ENCODE data around the gene CTR9. TPM values are rescaled to one million over a fixed set of nuclear protein-coding genes. Genes with fewer than 3 reads are reported as not detected.

Gene CTR9
- total RNA-seq, result 10 to 100 TPM; 34.0 to 47.4 TPM

DNA sequence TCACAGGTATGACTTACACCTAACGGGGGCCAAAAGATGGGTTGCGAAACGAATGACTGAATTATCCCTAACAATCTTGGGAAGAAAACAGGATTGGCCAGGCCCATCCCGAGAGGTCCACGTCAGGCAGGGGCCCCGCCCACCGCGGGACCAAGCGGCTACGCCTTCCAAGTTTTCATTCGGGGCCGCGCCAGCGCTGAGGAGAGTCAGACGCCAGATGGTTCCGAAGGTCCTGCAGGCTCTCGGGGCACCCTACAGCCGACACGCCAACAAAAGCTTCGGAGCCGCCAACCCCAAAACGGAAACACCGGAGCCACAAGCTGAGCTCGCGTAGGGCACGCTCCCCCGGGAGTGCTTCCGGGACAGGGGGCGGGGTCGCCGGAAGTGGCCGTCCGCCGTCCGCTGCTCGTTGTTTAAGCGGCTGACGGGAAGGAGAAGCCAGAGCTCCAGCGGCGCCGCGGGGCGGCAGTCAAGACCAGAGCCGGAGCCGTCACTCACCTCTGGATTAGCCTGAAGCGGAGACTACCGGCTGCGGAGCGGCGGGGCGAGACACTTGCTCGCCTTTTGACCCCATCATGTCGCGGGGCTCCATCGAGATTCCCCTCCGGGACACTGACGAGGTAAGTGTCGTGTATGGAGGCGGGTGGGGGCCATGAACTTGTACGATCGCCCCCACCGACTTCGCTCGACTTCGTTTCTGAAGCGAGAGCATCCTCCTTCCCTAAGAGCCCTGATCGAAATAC, at the start of gene CTR9:
TSS of gene CTR9 (plus strand) at position 409 of the 743 bp plus-strand sequence. CDS start at position 576, 167 bp downstream.
- Mint-ChIP-seq H3K27ac (peak within 1 kb of the TSS; percentile 94), H3K4me3 (peak within 1 kb of the TSS; percentile 96), H3K27me3 (no peaks in the 10 kb centered on the region), H3K36me3 (ENCODE audit: low read depth) (peaks cover 7% of the 10 kb centered on the region), H3K9me3 (no peaks in the 10 kb centered on the region), H3K4me1 (peaks cover 13% of the 10 kb centered on the region)
- peak; percentile 97 for ATAC-seq (replicated peaks)

DNA sequence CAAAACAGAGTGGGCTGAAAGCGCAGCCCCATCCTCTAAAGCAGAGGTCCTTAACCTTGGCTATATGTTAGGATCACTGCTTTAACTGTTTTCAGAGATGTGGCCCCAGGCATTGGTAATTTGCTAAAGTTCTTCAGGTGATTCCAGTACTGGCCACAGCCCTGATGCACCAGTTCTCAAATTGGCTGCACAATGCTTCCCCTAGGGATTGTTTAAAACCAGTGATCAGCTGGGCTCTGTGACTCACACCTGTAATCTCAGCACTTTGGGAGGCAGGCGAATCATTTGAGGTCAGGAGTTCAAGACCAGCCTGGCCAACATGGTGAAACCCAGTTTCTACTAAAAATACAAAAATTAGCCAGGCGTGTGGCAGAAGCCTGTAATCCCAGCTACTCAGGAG, 49.1 kb upstream of the CTR9 start:
- Mint-ChIP-seq H3K9me3 (no peaks in the 10 kb centered on the region), H3K36me3 (ENCODE audit: low read depth) (no peaks in the 10 kb centered on the region), H3K27me3 (peaks cover 3% of the 10 kb centered on the region), H3K27ac (no peak overlapping the region), H3K4me3 (no peak overlapping the region), H3K4me1 (no peaks in the 10 kb centered on the region)
- no peak for ATAC-seq (replicated peaks)

DNA sequence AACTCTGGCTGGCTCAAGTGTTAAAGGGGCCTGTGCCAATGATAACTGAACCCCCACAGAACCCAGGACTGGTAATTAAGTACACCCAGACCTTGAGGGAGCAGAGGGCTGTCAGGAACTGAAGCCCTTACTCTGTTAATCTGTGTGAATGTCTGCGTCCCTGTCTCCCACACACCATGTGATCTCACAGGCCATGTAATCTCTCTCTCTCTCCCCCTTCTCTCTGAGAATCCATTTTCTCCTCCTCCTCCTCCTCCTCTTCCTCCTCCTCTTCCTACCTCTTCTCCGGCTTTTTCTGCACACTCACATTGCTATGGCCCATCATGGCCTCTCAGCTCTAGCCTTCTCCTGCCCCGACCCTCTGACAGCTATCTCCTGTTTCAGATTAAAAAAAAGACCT, 42.9 kb upstream of the CTR9 start:
- no peaks in the 10 kb centered on the region for H3K9me3 Mint-ChIP-seq
- H3K4me1 Mint-ChIP-seq, result no peaks in the 10 kb centered on the region
- H3K36me3 Mint-ChIP-seq (ENCODE audit: low read depth), result no peaks in the 10 kb centered on the region
- ATAC-seq (replicated peaks), result no peak
- no peaks in the 10 kb centered on the region for H3K27me3 Mint-ChIP-seq
- H3K4me3 Mint-ChIP-seq, result no peak overlapping the region
- H3K27ac Mint-ChIP-seq, result no peak overlapping the region

DNA sequence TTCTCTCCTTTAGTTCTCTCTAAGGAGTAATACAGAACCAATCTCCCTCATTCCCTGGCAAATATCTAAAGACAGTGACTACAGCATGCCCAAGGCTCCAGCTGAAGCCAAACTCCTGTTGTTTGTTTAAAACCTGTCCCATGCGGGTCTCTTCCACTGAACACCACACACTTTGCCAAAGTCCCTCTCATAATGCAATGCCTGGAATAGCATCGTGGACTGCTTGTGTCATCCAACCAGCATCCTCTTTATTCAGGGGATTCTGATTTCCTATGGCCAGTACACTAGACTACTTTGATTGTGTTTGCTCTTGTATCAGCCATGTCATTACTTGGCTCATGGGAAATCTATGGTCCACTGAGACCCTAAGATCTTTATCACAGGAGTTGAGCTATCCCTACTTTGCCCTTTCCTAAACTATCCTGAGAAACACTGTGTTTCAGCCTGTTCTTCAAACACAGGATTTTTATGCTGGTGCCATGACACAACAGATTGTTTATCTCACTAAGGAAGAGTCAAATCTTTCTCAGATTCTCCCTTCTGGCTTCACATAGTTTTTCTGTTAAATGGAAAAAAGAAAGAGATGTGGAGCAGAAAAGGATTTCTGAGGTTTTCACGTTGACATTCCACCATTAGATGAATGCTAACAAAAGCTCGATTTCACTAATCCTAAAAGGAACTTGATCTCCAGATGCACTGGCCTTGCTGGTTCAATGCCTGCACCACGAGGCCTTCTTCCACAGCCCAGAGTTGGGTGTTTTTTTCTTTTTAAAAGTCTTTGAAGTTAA, 41.6 kb upstream of the CTR9 start:
- Mint-ChIP-seq H3K36me3 (ENCODE audit: low read depth) (no peaks in the 10 kb centered on the region), H3K27ac (no peak overlapping the region), H3K9me3 (no peaks in the 10 kb centered on the region), H3K4me3 (no peak overlapping the region), H3K4me1 (no peaks in the 10 kb centered on the region), H3K27me3 (no peaks in the 10 kb centered on the region)
- ATAC-seq (replicated peaks), result no peak

DNA sequence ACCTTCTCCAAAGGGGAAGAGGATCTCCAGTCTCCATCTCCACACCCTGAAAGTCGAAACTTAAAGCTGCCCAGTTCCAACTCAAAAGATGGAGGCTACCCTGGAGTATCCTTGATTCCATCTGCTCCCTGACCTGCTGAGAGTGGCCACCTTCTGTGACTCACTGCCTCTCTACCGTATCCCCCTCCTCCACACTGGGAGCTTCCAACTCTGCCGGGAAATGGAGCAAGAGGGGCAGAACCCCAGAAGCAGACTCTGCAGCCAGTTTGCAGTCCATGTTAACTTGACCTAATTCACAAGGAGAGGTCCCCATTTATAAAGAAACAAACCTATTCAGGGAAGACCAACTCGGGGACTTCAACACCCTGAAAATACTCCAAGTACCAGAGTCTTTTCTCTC, 35.5 kb upstream of the CTR9 start:
- Mint-ChIP-seq H3K4me3 (no peak overlapping the region), H3K36me3 (ENCODE audit: low read depth) (no peaks in the 10 kb centered on the region), H3K4me1 (no peaks in the 10 kb centered on the region), H3K27ac (no peak overlapping the region), H3K9me3 (no peaks in the 10 kb centered on the region), H3K27me3 (peaks cover 8% of the 10 kb centered on the region)
- no peak for ATAC-seq (replicated peaks)

DNA sequence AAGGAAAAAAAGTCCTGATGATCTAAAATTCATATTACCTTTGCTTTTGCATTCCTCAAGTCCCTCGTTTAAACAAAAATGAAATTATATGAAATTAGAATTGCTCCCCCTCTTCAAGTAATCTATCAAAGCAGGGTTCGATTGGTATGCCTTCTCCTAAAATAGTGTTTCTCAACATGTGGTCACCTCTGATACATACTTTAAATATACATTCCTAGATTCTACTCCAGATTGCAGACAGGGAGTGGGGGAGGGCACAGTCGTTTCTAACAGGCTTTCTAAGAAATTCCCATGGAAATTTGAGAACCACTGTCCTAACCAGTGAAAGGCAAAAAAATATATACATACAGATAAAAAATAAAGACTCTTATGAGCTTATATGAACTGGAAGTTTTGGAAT, 34.9 kb upstream of the CTR9 start:
- H3K4me3 Mint-ChIP-seq, result no peak overlapping the region
- no peaks in the 10 kb centered on the region for H3K9me3 Mint-ChIP-seq
- H3K27ac Mint-ChIP-seq, result no peak overlapping the region
- no peak for ATAC-seq (replicated peaks)
- H3K4me1 Mint-ChIP-seq, result no peaks in the 10 kb centered on the region
- H3K36me3 Mint-ChIP-seq (ENCODE audit: low read depth), result no peaks in the 10 kb centered on the region
- H3K27me3 Mint-ChIP-seq, result peaks cover 8% of the 10 kb centered on the region

DNA sequence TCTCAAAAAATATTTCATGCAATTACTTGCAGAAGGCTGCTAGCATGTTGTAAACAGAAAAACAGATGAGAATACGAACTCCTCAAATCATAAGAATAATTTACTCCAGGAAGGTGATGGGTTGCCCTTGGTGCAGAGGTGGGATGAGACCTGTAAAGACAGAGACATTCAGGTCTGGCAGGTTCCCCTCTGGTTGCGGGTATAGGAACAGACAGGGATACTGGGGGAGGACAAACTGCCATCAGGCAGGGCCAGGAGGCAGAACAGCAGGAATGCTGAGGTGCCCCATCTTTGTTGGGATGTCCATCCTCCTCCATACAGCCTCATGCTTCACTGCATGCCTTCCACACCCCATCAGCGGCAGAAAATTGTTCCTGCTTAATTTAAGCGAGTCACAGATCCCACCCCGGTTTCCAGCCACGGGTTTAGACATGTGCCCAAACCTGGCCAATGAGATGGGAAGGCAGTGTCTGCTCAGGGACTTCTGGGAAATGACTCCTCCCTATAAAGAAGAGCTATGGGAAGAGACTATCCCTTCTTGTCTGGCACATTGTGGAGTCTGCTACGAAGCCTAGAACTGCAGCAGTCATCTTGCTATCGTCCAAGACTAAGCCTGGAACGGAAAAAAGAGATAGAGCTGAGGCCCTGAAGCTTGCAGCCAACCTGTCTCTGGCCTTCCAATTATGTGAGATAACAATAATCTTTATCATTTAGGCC, 34.3 kb upstream of the CTR9 start:
- Mint-ChIP-seq H3K4me3 (no peak overlapping the region), H3K27me3 (peaks cover 8% of the 10 kb centered on the region), H3K27ac (no peak overlapping the region), H3K36me3 (ENCODE audit: low read depth) (no peaks in the 10 kb centered on the region), H3K4me1 (no peaks in the 10 kb centered on the region), H3K9me3 (no peaks in the 10 kb centered on the region)
- ATAC-seq (replicated peaks), result no peak

DNA sequence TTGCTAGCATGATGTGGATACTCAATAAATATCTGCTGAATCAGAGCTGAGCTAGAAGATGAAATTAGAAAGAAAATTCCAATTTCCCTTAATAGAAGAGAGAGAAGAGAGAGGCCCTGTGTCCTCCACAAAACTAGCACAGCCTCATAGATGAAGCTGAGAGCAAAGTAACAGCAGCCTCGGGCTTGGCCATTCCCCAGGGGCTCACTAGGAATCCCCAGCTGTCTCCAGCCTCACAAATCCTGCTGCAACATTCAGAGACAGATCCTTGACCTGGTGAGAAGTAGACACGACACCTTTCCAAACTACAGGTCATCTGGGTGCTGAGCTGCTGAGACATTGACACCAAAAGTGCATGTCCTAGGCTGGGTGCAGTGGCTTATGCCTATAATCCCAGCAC, 31.4 kb upstream of the CTR9 start:
- Mint-ChIP-seq H3K4me3 (no peak overlapping the region), H3K27ac (no peak overlapping the region), H3K4me1 (no peaks in the 10 kb centered on the region), H3K36me3 (ENCODE audit: low read depth) (no peaks in the 10 kb centered on the region), H3K9me3 (no peaks in the 10 kb centered on the region), H3K27me3 (peaks cover 12% of the 10 kb centered on the region)
- ATAC-seq (replicated peaks), result no peak

DNA sequence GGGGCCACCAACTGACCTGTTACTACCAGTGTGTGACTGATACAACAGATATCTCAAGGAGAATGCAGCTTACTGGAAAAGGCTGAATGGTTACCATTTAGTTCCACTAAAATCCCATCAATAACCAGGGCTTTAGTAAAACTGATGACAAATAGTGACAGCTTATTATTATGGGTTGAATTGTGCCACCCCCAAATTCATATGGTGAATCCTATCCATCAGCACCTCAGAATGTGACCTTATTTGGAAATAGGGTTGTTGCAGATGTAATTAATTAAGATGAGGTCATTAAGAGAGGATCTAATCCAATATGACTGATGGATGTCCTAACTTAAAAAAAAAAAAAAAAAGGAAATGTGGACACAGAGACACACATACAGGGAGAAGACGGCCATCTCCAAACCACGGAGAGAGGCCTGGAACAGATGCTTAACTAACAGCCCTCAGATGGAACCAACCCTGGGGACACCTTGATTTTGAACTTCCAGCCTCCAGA, 30.1 kb upstream of the CTR9 start:
- Mint-ChIP-seq H3K36me3 (ENCODE audit: low read depth) (no peaks in the 10 kb centered on the region), H3K9me3 (no peaks in the 10 kb centered on the region), H3K4me3 (no peak overlapping the region), H3K27ac (no peak overlapping the region), H3K4me1 (peaks cover 9% of the 10 kb centered on the region), H3K27me3 (peaks cover 12% of the 10 kb centered on the region)
- ATAC-seq (replicated peaks), result no peak

DNA sequence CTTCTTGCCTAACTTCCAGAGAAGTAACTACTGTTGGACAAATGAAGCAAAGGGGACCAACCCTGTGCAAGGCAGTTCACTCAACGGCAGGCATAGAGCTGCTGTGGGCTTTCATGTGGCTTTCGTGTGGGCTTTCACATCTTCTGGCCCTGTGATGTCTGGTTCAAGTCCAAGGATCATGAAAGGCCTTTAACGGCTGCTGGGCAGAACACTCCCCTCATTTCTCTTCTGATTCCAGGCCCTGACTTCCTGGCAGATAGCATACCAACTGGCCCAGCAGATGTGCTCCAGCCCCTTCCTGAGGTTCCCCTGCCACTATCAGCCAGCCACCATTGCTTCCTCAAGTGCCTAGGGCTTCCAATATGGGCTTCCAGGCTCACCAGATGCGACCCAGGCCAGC, 28.7 kb upstream of the CTR9 start:
- H3K36me3 Mint-ChIP-seq (ENCODE audit: low read depth), result no peaks in the 10 kb centered on the region
- peaks cover 12% of the 10 kb centered on the region for H3K27me3 Mint-ChIP-seq
- H3K4me1 Mint-ChIP-seq, result peaks cover 12% of the 10 kb centered on the region
- no peak overlapping the region for H3K27ac Mint-ChIP-seq
- no peak for ATAC-seq (replicated peaks)
- no peak overlapping the region for H3K4me3 Mint-ChIP-seq
- no peaks in the 10 kb centered on the region for H3K9me3 Mint-ChIP-seq

DNA sequence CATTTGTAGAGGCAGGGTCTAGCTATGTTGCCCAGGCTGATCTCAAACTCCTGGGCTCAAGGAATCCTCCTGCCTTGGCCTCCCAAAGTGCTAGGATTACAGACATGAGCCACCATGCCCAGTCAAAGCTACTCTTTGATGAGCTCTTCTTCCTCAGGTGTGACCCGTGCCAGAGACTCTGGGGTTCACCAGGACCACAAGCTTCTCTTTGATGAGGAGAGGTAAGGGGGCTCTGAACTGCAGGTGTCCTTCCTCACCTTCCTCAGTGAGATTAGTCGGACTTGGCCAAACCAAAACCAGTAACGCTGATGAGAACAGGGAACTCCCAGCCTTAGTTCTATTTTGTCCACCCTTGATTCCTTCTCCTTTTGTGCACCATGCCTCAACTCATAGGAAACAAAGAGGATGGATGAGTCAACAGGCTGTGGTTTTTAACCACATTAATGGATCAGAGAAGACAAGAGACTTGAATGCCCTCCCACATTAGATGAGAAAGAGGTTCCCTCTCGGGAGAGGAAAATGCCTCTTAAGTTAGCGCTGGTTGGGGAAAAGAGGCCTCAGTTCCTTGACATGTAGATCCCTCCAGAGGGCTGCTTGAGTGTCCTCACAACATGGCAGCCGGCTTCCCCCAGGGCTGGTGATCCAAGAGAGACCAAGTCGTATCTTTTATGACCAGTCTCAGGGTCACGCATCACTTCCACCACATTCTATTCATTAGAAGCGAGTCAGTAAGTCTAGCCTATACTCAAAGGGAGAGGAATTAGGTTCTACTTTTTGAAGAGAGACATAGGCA, 25.7 kb upstream of the CTR9 start:
- peak overlapping the region; percentile 76 for H3K4me3 Mint-ChIP-seq
- H3K27me3 Mint-ChIP-seq, result peaks cover 7% of the 10 kb centered on the region
- peaks cover 12% of the 10 kb centered on the region for H3K4me1 Mint-ChIP-seq
- peak; percentile 85 for ATAC-seq (replicated peaks)
- H3K9me3 Mint-ChIP-seq, result no peaks in the 10 kb centered on the region
- H3K36me3 Mint-ChIP-seq (ENCODE audit: low read depth), result no peaks in the 10 kb centered on the region
- peak overlapping the region; percentile 97 for H3K27ac Mint-ChIP-seq

DNA sequence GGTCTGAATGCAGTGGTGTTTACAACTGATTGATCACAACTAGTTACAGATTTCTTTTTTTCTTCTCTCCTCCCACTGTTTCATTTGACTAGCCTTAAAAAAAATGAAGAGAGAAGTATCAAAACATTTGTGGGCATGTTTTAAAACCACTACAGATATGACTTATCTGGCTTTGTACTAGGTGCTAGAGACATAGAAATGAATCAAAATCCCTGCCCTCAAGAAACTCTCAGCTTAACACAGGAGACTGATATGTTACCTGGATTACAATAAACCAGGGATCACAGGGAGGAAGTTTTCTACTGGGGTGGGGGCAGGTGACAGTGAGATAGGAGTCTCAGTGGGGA, 25.2 kb upstream of the CTR9 start:
- no peaks in the 10 kb centered on the region for H3K36me3 Mint-ChIP-seq (ENCODE audit: low read depth)
- peak; percentile 85 for ATAC-seq (replicated peaks)
- peak overlapping the region; percentile 97 for H3K27ac Mint-ChIP-seq
- H3K9me3 Mint-ChIP-seq, result no peaks in the 10 kb centered on the region
- H3K27me3 Mint-ChIP-seq, result peaks cover 9% of the 10 kb centered on the region
- H3K4me1 Mint-ChIP-seq, result peaks cover 12% of the 10 kb centered on the region
- peak overlapping the region; percentile 76 for H3K4me3 Mint-ChIP-seq

DNA sequence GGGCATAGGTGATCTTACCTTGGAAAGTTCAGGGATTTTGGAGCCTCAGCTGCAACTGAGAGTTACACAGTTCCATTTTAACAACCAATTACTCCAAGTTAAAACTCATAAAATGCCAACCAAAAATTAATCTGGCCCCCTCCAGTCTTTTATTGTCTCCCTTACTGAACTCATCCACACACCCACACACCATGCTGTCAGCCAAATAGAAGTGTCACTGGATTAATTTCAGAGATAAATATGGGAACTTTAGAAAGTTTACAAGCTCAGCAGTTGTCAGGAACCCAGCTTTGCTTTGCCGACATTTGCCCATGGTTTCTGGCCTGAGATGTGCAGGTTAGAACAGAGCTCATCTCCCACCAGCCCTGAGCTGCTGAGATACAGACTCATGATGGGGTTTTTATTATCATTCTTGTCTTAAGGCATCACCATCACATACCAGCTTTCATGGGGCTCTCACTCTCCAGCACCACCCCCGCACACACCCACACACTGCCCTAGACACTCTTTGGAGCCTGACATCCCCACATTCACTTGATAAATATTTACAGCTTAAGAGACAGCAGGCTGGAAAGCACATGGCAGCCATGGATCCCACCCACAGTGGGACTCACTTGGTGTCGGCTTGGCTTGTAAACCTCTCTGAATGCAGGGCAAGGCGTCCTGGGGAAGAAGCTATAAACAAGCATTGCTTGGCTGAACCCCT, 23.7 kb upstream of the CTR9 start:
- Mint-ChIP-seq H3K4me1 (peaks cover 12% of the 10 kb centered on the region), H3K27ac (no peak overlapping the region), H3K4me3 (no peak overlapping the region), H3K36me3 (ENCODE audit: low read depth) (no peaks in the 10 kb centered on the region), H3K9me3 (no peaks in the 10 kb centered on the region), H3K27me3 (peaks cover 13% of the 10 kb centered on the region)
- no peak for ATAC-seq (replicated peaks)
